GM12892 (cell line): ENCODE measurements around the gene BRD7.

Experiments
- POLR2A ChIP-seq: IDR thresholded peaks from 2 replicates; pipeline ENCODE4 v1.6.1; 2011; ENCODE audit warnings: low read depth, low read length, control low read depth
- POLR2AphosphoS5 ChIP-seq: IDR thresholded peaks from 2 replicates; pipeline ENCODE4 v1.6.1; 2011; ENCODE audit warnings: low read depth, low read length, control low read depth
- TAF1 ChIP-seq: IDR thresholded peaks from 2 replicates; pipeline ENCODE4 v1.6.1; 2011; ENCODE audit warnings: low read depth, mild to moderate bottlenecking, control low read depth, low read length, borderline replicate concordance

GRCh38 chr16:50308237-50308965 is 60.4 kb downstream of the BRD7 start:
- no peak for TF ChIP-seq TAF1
- TF ChIP-seq POLR2AphosphoS5, result no peak
- no peak for TF ChIP-seq POLR2A
